GM18498 (cell line): ENCODE data around the gene JARID2.

Experiments used
- ATAC-seq: cut with Tn5 transposase; IDR thresholded peaks from one replicate; pipeline ENCODE4 v1.9.1; 2021; ENCODE audit warnings: mild to moderate bottlenecking, moderate library complexity; ENCODE audit not compliant: unreplicated experiment

JARID2 gene

DNA sequence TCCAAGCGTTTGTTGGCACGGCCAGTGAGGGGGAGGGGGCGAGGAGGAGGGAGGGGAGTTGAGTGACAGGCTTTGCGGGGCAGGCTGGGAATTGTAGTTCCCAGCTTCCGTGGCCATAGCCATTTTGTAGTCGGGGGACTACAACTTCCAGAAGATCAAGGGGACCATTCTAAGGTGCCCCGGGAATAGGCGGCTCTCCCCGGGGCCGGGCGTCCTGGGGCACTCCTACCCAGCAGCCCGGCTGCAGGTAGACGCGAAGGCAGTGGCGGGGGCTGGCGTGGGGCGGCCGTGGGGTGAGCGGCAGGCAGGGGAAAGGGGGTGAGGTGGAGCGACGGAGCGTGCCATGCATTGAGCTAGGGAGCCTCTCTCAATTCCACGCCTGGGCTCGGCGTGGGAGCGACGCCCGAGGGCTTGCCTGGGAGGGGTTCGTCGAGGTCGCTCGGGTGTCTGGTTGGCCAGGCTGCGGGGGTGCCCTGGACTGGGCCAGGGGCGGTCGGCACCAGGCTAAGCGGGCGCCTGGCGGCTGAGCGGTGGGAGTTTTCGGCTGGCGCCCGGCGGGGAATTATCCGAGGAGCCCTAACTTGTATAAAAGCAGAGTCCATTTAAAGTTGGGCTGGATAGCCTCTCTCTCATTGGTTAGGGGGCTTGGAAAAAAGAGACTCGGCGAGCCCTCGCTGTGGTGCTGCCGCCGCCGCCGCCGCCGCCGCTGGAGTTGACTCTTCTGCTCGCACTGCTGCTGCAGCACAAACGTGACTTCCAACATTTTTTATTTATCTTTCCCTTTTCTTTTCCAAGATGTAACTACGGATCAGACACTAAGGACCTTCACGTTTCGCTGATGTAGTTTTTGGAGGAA, at the start of gene JARID2:
Gene JARID2, plus strand, starts transcription at position 709 of the 856 bp plus-strand sequence. CDS start 471 bp downstream, outside the sequence.
- peak; percentile 61 for ATAC-seq

DNA sequence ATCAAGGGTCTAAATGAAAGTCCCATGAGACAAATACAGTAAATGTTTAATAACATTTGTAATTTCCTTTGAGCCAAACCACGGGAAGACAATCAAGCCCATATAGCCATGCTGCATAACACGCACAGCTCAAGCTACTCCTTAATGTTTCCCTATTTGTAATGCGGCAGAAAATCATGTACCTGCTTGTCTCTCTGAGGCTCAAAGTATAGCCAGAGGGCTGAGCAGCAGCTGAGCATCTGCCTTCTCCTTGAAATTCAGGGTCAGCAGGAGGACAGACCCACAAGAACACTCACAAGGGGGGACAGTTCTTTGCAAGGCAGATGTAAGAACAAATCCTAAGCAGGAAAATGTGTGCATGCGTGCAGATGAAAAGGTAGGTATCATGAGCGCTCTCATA, 45.8 kb upstream of the JARID2 start:
- ATAC-seq: no peak

DNA sequence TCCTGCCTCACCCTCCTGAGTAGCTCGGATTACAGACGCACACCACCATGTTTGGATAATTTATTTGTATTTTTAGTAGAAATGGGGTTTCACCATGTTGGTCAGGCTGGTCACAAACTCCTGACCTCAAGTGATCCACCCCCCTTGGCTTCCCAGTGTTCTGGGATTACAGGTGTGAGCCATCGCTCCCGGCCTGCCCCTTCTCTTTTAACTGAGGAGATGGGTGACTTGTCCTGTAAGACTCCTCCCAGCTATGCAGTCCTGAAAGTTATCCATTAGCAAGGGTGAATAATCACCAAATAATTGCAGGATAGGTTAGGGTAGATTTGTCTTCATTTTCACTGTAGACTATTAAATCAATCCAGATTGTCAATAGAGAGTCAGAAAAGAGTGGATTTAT, 40.5 kb upstream of the JARID2 start:
- no peak for ATAC-seq

DNA sequence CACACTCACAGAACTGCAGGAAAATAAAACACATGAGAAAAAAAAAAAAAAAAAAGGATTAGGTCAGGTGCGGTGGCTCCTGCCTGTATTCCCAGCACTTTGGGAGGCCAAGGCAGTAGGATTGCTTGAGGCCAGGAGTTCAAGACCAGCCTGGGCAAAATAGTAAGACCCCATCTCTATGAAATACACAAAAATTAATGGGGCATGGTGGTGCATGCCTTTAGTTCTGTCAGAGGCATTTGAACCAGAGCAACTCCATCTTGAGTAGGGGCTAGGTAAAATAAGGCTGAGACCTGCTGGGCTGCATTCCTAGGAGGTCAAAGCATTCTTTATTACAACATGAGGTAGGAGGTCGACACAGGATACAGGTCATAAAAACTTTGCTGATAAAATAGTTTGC, 39.0 kb upstream of the JARID2 start:
- no peak for ATAC-seq

DNA sequence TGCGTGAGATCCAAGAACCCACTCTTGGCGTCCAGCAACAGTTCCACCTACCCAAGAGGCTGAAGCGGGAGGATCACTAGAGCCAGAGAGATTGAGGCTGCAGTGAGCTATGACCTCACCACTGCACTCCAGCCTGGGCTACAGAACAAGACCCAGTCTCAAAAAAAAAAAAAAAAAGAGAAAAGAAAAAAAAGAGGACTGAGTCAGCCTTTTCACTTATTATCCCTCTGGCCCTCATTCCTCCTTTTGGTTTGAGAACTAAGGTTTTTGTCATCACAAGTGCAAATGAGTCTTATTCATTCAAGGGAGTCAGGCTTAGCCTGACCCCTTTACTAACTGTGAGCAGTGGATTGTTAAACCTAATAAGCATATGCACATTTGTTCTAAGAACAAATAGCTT, 37.9 kb upstream of the JARID2 start:
- ATAC-seq: no peak

DNA sequence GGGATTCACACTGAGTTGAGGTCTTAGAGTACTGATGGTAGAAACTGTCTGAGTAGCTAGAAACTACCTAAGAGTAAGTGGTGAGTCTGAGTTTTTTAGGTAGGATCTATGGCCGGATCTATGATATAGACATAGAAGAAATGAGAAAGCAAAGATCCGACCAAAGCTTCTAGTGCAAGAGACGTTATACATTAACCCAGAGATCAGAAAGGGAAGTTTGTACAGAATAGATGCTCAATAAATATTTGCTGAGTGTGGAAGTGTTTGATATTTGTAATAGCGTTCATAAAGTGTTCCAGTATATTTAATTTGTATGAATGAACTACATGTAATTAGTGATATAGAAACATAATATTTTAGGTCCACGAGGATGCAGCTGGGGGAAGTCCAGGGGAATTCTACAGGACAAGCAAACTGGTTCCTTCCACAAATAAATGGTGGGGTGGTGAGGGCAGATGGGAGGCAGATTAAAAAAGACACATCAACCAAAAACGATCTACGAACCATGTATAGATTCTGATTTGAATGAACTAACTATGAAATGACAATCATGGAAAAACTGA, 31.9 kb upstream of the JARID2 start:
- no peak for ATAC-seq

DNA sequence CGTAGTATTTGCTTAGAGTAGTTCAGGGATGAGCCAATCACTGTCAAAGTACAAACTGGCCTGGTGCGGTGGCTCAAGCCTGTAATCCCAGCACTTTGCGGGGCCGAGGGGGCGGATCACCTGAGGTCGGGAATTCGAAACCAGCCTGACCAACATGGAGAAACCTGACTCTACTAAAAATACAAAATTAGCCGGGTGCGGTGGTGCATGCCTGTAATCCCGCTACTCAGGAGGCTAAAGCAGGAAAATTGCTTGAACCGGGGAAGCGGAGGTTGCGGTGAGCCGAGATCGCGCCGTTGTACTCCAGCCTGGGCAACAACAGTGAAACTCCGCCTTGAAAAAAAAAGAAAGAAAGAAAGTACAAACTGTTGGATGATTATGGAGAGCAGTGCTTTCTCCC, 27.5 kb upstream of the JARID2 start:
- ATAC-seq: no peak

DNA sequence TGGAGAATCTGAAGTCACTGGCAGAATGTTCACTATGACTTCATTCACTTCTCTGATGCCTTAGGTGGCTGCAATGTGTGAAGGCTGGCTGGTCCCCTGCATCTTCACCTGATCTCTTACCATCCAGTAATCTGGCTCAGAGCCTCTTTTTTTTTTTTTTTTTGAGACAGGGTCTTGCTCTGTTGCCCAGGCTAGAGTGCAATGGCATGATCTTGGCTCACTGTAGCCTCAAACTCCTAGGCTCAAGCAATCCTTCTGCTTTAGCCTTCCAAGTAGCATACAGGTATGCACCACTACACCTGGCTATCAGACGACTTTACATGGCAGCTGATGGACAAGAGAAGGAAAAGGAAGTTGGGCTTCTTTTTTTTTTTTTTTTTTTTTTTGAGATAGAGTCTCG, 25.8 kb upstream of the JARID2 start:
- ATAC-seq: no peak

DNA sequence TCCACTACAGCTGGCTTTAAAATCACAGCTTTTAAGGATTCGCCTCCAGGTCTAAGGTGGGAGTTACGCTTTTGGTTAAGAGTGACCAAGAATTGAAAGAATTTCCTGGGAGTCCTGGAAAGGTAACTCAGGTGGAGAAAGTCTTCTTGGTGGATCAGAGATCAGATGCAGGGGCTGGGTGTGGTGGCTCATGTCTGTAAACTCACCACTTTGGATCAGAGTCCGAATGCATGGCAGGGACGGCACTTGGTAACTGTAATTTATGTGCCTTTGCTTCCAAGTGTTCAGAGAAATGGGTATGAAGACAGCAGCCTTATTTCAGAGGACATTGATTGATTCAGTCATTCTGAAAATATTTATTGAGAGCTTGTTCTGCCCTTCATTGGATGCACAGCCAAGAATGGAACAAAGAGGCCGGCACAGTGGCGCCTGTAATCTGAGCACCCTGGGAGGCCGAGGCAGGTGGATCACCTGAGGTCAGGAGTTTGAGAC, 18.0 kb upstream of the JARID2 start:
- no peak for ATAC-seq

DNA sequence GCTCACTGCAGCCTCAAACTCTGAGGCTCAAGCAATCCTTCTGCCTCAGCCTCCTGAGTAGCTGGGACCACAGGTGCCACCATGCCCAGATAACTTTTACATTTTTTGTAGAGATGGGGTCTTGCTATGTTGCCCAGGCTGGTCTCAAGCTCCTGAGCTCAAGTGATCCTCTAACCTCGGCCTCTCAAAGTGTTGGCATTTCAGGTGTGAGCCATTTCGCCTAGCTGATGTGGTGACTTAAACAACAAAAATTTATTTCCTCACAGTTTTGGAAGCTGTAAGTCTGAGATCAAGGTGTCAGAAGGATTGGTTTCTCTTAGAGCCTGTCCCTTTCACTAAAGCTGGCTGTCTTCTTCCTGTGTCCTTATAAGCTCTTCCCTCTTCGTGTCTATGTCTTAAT, 15.0 kb upstream of the JARID2 start:
- no peak for ATAC-seq

DNA sequence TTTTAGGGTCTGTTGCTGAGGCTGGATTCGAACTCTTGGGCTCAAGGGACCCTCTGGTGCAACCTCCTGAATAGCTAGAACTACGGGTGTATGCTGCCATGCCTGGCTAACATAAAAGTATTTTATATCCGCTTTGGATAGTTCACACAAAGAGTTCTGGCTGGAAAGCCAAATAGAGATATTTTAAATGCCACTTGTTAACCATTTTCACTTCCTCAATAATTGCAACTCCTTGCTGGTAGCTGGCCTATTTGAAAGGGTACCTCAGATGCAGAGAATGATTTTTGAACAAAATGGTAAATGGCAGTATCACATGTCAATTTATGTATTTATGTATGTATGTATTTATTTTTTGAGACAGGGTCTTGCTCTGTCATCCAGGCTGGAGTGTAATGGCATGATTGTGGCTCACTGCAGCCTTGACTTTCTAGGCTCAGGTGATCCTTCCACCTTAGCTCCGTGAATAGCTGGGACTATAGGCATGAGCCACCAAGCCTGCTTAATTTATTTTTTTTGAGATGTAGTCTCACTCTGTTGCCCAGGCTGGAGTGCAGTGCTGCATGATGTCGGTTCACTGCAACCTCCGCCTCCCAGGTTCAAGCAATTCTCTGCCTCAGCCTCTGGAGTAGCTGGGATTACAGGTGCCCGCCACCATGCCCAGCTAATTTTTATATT, 12.9 kb upstream of the JARID2 start:
- ATAC-seq: no peak

DNA sequence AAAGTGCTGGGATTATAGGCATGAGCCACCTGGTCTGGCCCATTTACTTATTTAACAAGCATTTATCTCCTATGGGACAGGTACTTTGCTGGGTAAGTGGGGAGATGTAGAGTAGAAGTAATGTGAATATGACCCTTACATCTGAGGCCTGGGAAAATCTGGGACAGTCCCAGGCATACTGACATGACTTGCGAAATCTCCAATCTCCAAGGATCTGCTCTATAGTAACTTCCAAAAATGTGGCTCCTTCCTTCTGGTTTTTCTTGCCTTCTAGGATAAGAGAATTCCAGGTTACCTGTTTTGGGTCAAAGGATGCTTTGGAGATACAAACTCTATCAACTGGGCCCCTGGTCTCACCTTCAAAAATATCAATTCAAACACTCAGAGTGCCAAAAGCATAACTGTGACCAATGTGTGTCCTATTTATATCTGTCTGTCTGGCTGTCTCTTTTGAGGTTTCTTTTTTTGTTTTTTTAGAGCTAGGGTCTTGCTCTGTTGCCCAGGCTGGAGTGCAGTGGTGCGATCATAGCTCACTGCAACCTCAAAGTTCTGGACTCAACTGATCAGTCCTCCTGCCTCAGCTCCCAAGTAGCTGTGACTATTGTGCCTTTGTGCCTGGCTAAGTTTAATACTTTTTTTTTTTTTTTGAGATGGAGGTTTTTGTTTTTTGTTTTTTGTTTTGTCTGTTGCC, 11.7 kb upstream of the JARID2 start:
- ATAC-seq: no peak

DNA sequence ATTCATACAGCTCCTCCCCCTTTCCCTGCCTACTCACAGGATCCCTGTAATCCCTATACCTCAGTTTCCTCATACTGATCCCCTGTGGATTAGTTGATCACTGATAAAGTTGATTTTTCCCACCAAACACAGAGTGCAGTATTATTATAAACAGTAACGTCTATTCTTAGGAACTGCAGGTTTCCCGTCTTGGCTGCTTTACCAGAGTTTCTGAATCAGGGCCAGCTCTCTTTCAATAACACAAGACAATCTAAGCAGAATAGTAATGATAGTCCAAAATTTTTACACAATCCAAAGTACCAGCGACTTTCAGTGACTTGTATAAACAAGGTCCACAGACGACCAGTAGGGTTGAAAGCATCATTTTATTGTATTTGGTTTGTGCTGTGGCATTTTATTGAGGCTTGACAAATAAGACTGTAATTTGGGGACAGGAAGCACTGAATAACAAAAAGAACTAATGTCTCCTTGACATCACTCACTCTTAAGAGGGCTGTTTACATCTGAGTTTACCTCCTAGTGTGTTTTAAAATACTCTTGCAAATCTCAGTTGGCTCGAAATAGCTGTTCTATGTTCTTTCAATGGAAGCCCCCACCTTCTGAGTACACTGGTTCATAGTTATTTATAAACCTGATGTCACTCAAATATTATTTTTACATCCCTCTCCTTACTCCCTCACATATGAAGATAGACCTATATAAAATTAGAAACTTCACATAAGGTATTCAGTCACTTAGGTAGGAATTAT, 6.1 kb upstream of the JARID2 start:
- ATAC-seq: no peak

DNA sequence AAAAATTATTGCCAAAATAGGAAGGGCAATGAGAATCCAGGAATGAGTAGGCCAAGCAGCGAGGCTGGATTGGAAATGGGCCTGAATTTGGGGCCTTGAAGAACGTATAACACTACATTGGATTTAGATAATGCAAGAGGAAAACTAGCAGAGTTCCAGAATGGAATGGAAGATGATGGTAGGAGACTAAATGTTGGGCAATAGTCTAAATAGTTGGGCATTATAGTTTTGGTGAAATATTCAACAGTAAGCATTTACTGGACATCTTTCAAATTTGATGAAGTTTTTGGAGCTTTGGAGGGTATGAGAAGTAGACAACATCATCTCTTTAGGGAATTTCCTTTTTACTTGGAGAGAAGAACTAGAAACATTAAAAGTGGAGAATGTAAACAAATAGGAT, 3.4 kb upstream of the JARID2 start:
- no peak for ATAC-seq

DNA sequence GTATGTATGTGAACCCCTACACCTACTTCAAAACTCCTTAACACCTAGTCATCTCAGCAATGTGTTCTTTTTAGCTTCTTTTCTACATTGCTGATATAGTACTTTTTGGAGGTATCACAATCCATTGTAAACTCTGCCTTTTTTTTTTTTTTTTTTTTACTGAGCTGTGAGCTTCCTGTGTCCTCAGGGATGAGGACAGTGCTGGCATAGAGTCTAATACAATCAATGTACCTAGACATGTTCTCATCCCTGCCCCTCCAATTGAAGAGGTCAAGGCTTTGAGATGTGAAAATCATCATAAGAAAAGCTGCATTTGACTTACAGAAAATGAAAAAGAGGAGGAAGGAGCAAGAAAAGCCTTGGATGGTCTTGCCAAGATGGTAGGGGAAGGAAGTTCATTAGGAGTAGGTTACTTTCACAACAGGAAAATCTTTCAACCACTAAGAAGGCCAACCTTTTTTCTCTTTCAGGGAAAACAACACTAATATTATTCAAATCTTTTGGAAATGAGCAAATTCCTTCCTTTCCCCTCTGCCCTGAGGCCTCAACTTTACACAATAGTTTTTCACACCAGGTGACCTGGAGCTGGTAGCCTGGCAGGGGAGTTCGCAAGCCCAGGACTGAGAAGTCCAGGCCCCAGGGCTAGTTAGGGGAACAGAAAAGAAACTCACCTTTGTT, 2.8 kb upstream of the JARID2 start:
- no peak for ATAC-seq

DNA sequence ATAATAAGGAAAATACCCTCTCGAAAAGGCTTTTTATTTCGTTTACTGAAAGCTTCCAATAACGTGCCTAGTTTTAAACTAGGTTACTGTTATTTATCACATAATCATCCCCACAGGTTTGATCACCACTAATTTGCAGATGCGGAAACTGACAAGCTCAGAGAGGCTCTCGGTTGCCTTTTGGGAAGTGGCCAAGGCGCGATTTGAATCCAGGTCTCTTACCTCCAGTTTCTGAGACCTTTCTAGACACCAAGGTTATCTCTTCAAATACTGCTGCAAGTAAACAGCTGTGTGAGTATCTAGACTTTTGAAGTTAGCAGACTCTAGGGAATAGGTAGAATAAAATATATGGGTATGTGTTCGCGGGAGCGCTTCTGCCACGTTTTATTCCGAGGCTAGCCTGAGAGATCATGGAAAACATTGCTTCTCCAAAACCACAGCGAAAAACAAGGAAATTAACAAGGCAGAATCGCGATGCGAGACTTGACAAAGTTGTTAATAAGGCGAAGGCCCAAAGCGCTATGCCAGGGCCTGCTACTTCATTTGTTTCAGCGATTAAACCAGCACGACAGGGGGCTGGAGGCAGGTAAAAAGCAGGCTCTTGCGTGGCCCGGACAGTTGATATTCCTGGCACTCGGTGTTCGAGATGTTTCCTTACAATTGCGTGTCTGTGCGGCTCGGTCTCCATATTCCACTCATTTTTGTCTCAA, 1.8 kb upstream of the JARID2 start:
- no peak for ATAC-seq

DNA sequence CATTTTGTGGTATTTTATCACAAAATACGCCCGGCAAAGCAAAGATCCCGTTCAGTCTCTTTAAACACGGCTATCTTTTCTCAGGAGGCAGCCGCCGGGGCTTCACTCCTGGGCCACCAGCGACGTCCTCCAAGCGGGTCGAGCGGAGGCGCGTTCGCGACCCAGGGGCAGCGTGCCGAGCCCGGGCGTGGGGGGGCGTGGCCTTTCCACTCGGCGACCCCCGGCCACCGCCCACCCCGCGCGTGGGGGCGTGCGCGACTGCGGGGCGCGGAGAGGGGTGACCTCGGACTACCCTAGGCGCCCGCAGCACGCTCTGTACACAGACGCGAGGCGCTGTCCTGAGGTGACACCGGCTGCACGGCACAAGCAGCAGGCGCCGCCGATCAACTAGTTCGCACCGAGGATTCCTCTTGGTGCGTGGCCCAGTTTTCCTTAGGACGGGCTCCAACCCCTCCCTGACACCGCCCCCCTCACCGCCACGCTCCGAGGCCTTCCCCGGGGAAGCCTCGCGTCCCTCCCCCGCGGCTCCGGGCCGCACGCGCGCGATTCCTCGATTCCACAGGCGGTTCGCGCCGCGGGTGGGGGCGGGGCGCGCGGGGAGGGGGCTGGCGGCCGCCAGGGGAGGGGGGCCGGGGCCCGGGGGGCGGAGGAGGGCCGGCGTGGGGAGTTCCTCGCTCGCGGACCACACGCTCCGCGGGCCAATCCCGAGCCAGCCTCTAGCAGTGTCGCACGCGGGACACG, 1.1 kb upstream of the JARID2 start:
- peak; percentile 23 for ATAC-seq

DNA sequence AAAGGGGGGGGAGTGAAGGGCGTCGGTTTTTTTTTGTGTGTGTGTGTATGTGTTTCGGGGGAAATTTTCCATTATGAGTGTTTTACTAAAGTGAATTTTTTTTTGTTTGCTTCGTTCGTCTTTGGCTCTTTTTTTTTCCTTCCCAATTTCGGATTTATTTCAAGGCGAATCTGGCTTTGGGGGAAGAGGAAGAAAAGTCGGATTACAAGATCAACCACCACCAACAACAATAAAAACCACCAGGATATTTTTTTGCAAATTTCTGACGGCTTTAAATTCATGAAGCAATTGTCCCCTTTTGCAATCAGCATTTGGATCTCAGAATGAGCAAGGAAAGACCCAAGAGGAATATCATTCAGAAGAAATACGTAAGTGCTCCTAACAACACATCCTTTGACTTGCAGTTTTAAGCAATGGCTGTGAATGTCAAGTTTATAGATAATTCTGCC, 372 bp downstream of the JARID2 start:
- no peak for ATAC-seq
